K562 (cell line): ENCODE results near the gene ADK. TPM values are rescaled to one million over a fixed set of nuclear protein-coding genes. Genes with fewer than 3 reads are reported as not detected.
A peak's percentile ranks its signal among the peaks of the same experiment; 100 is the strongest.

Experiments
- CUX1 ChIP-seq: fragments of 200-800 bp; sonication (Bioruptor generic); IDR thresholded peaks from 2 replicates; pipeline ENCODE4 v1.6.1; 2016; ENCODE audit warnings: missing genetic modification characterization, missing compliant biosample characterization
- MBD2 ChIP-seq: sonication (generic); IDR thresholded peaks from 2 replicates; pipeline ENCODE4 v1.6.1; 2016; ENCODE audit warnings: low read depth, borderline replicate concordance
- MGA ChIP-seq: fragments of 450-650 bp; IDR thresholded peaks from 2 replicates; pipeline ENCODE4 v1.6.1; 2016; ENCODE audit warnings: mild to moderate bottlenecking, moderate library complexity
- TAF15 ChIP-seq: fragments of 200-400 bp; formaldehyde crosslinking; IDR thresholded peaks from 2 replicates; pipeline ENCODE4 v1.6.1; 2017; ENCODE audit warnings: mild to moderate bottlenecking, low read depth, low read length, moderate library complexity
- ZNF12 ChIP-seq: sonication (generic); formaldehyde crosslinking; IDR thresholded peaks from 2 replicates; pipeline ENCODE4 v1.4.0; 2020; ENCODE audit warnings: mild to moderate bottlenecking, missing genetic modification reagents
- ZNF398 ChIP-seq: fragments of 250-450 bp; sonication (Bioruptor Pico); IDR thresholded peaks from 2 replicates; pipeline ENCODE4 v1.8.0; 2021; ENCODE audit warnings: moderate library complexity, mild to moderate bottlenecking, inconsistent platforms
- ZNF561 ChIP-seq: fragments of 450-650 bp; formaldehyde crosslinking; conservative IDR thresholded peaks from 2 replicates; pipeline ENCODE4 v1.4.0; 2020; ENCODE audit warnings: mild to moderate bottlenecking, moderate library complexity
- polyA plus RNA-seq, 8 experiments: library from polyadenylated mRNA; depleted of rRNA in 4 of 8; stranded (reverse) in 5 of 8; unstranded in 3 of 8; fragments of >200 nt; fragmentation: Nextera tagmentation in 2 of 8; fragmentation: Illumina TruSeq in 1 of 8; extraction: Ambion mirVana in 2 of 8; extraction: Trizol in 1 of 8; gene quantifications; 2 replicates each; pipeline versions ENCODE4 v1.2.1 to v1.2.3, GENCODE V29; 2011 to 2014; ENCODE audit warnings: inconsistent platforms in 1 of 8, missing spikeins in 1 of 8
- total RNA-seq, 7 experiments: library from RNA; depleted of rRNA in 6 of 7; stranded (reverse); fragments of >200 nt in 6 of 7; fragmentation: Illumina TruSeq in 2 of 7; extraction: Trizol in 2 of 7; gene quantifications; 2 replicates each; pipeline versions ENCODE4 v1.2.1 to v1.2.3, GENCODE V29; 2011 to 2021; ENCODE audit warnings: low replicate concordance in 1 of 7

Gene ADK
- total and polyA plus RNA-seq, 9 of the 15 experiments (the other 6 are each of a cell fraction or from before 2014, with no cell fraction given) = 54.2 to 97.8 (median 73.6) TPM

- TF ChIP-seq CUX1 (CRISPR knock-in tag) (peak; percentile 86; the same call in 1 of the 2 replicates), TAF15 (no peak), ZNF398 (CRISPR knock-in tag) (no peak), ZNF561 (CRISPR knock-in tag) (no peak), ZNF12 (CRISPR knock-in tag) (peak; percentile 86), MGA (peak; percentile 96), MBD2 (peak; percentile 47; the same call in 1 of the 2 replicates)
Measured at GRCh38 chr10:74176380-74177139, 25.5 kb downstream of the ADK start (continued).
